ENCODE data around the gene GCK.

The GCK gene

GRCh38 chr7:44150466-44150832 lies 38.8 kb downstream of the GCK start:
- no peak overlapping the region for H3K14ac ChIP-seq (ENCODE audit: low read length)
- H2BK12ac ChIP-seq (ENCODE audit: low read length), result no peak overlapping the region
- no peak overlapping the region for H3K27ac ChIP-seq (replicated peaks; ENCODE audit: low read length)
- no peaks in the 10 kb centered on the region for H3K36me3 ChIP-seq (replicated peaks in 1 of 2; ENCODE audit: control insufficient read depth in 2 of 2, insufficient read depth in 2 of 2, low read length in 2 of 2)
- peaks cover under 1 to 2% of the 10 kb centered on the region in 2 donors for H3K9me3 ChIP-seq (replicated peaks in 1 of 2; ENCODE audit: control insufficient read depth in 2 of 2, insufficient read depth in 1 of 2, low read depth in 1 of 2, low read length in 2 of 2)
- no peak overlapping the region for H4K8ac ChIP-seq (ENCODE audit: low read depth, low read length)
- H3K4me2 ChIP-seq (ENCODE audit: insufficient read depth, low read length, poor library complexity, severe bottlenecking), result no peak overlapping the region
- H2BK15ac ChIP-seq (ENCODE audit: low read length), result no peak overlapping the region
- no peak overlapping the region for H3K9ac ChIP-seq (ENCODE audit: low read depth, low read length, poor library complexity)
- no peak overlapping the region for H2BK120ac ChIP-seq (ENCODE audit: low read depth, low read length)
- H2BK5ac ChIP-seq (ENCODE audit: low read length), result no peak overlapping the region
- H3K4me3 ChIP-seq (ENCODE audit: low read length in 2 of 2), result no peak overlapping the region
- WGBS, 2 donors (ENCODE audit: extremely low coverage in 2 of 2, insufficient read length in 2 of 2, insufficient replicate concordance in 1 of 2), result no CpG with 5 or more reads among the region's 5 CpGs
- no peak for DNase-seq (ENCODE audit: low spot score)
- no peak overlapping the region for H3K18ac ChIP-seq (ENCODE audit: low read length)
- H3K4ac ChIP-seq (ENCODE audit: low read length), result no peak overlapping the region
- H4K91ac ChIP-seq (ENCODE audit: low read depth, low read length, poor library complexity), result no peak overlapping the region
- H3K27me3 ChIP-seq (ENCODE audit: control insufficient read depth in 3 of 3, insufficient read depth in 3 of 3, low read depth in 1 of 3, low read length in 3 of 3), result peaks cover 1 to 86% (median 8%) of the 10 kb centered on the region in 3 experiments
- peaks cover 2 to 14% of the 10 kb centered on the region in 2 donors for H3K4me1 ChIP-seq (ENCODE audit: control insufficient read depth in 2 of 2, insufficient read depth in 1 of 2, low read depth in 1 of 2, low read length in 2 of 2)
- H2AFZ ChIP-seq (ENCODE audit: low read length), result no peak overlapping the region
- H3K79me1 ChIP-seq (ENCODE audit: low read depth, low read length), result no peaks in the 10 kb centered on the region
- no peak overlapping the region for H2AK5ac ChIP-seq (ENCODE audit: low read depth, low read length)
- no peak overlapping the region for H3K23ac ChIP-seq (ENCODE audit: low read depth, low read length, poor library complexity)

GRCh38 chr7:44149571-44150465 lies 39.4 kb downstream of the GCK start:
- H3K27ac ChIP-seq (replicated peaks; ENCODE audit: low read length), result no peak overlapping the region

GRCh38 chr7:44148961-44149536 lies 40.2 kb downstream of the GCK start:
- Histone ChIP-seq H3K27ac (replicated peaks; ENCODE audit: low read length) (no peak overlapping the region), H3K9ac (ENCODE audit: low read depth, low read length, poor library complexity) (no peak overlapping the region), H3K4me3 (ENCODE audit: low read length in 2 of 2) (no peak overlapping the region), H3K14ac (ENCODE audit: low read length) (no peak overlapping the region), H2AFZ (ENCODE audit: low read length) (no peak overlapping the region), H4K8ac (ENCODE audit: low read depth, low read length) (no peak overlapping the region), H3K18ac (ENCODE audit: low read length) (no peak overlapping the region), H2BK5ac (ENCODE audit: low read length) (no peak overlapping the region), H3K79me1 (ENCODE audit: low read depth, low read length) (no peaks in the 10 kb centered on the region), H3K9me3 (replicated peaks in 1 of 2; ENCODE audit: control insufficient read depth in 2 of 2, insufficient read depth in 1 of 2, low read depth in 1 of 2, low read length in 2 of 2) (peaks cover 6 to 7% of the 10 kb centered on the region in 2 donors), H3K4me1 (ENCODE audit: control insufficient read depth in 2 of 2, insufficient read depth in 1 of 2, low read depth in 1 of 2, low read length in 2 of 2) (peaks cover 5 to 16% of the 10 kb centered on the region in 2 donors), H3K27me3 (ENCODE audit: control insufficient read depth in 3 of 3, insufficient read depth in 3 of 3, low read depth in 1 of 3, low read length in 3 of 3) (peaks cover 7 to 86% (median 22%) of the 10 kb centered on the region in 3 experiments), H2BK12ac (ENCODE audit: low read length) (no peak overlapping the region), H3K4ac (ENCODE audit: low read length) (no peak overlapping the region), H3K23ac (ENCODE audit: low read depth, low read length, poor library complexity) (no peak overlapping the region), H3K4me2 (ENCODE audit: insufficient read depth, low read length, poor library complexity, severe bottlenecking) (no peak overlapping the region), H2BK15ac (ENCODE audit: low read length) (no peak overlapping the region), H2BK120ac (ENCODE audit: low read depth, low read length) (no peak overlapping the region), H3K36me3 (replicated peaks in 1 of 2; ENCODE audit: control insufficient read depth in 2 of 2, insufficient read depth in 2 of 2, low read length in 2 of 2) (no peaks in the 10 kb centered on the region), H4K91ac (ENCODE audit: low read depth, low read length, poor library complexity) (no peak overlapping the region), H2AK5ac (ENCODE audit: low read depth, low read length) (no peak overlapping the region)
- no CpG with 5 or more reads among the region's 9 CpGs for WGBS, 2 donors (ENCODE audit: extremely low coverage in 2 of 2, insufficient read length in 2 of 2, insufficient replicate concordance in 1 of 2)
- DNase-seq (ENCODE audit: low spot score), result no peak

More at GRCh38 chr7:44149571-44150465, 39.4 kb downstream of the GCK start:
- Histone ChIP-seq H3K23ac (ENCODE audit: low read depth, low read length, poor library complexity) (no peak overlapping the region), H3K9ac (ENCODE audit: low read depth, low read length, poor library complexity) (no peak overlapping the region), H3K36me3 (replicated peaks in 1 of 2; ENCODE audit: control insufficient read depth in 2 of 2, insufficient read depth in 2 of 2, low read length in 2 of 2) (no peaks in the 10 kb centered on the region), H4K91ac (ENCODE audit: low read depth, low read length, poor library complexity) (no peak overlapping the region), H4K8ac (ENCODE audit: low read depth, low read length) (no peak overlapping the region), H2AFZ (ENCODE audit: low read length) (no peak overlapping the region), H3K4me3 (ENCODE audit: low read length in 2 of 2) (no peak overlapping the region), H2BK120ac (ENCODE audit: low read depth, low read length) (no peak overlapping the region), H3K79me1 (ENCODE audit: low read depth, low read length) (no peaks in the 10 kb centered on the region), H3K4me2 (ENCODE audit: insufficient read depth, low read length, poor library complexity, severe bottlenecking) (no peak overlapping the region), H2BK15ac (ENCODE audit: low read length) (no peak overlapping the region), H2BK12ac (ENCODE audit: low read length) (no peak overlapping the region), H3K18ac (ENCODE audit: low read length) (peak overlapping the region; percentile 54), H3K9me3 (replicated peaks in 1 of 2; ENCODE audit: control insufficient read depth in 2 of 2, insufficient read depth in 1 of 2, low read depth in 1 of 2, low read length in 2 of 2) (peaks cover 6 to 7% of the 10 kb centered on the region in 2 donors), H3K4ac (ENCODE audit: low read length) (no peak overlapping the region), H3K4me1 (ENCODE audit: control insufficient read depth in 2 of 2, insufficient read depth in 1 of 2, low read depth in 1 of 2, low read length in 2 of 2) (peaks cover 5 to 16% of the 10 kb centered on the region in 2 donors), H2BK5ac (ENCODE audit: low read length) (no peak overlapping the region), H3K27me3 (ENCODE audit: control insufficient read depth in 3 of 3, insufficient read depth in 3 of 3, low read depth in 1 of 3, low read length in 3 of 3) (peaks cover 7 to 86% (median 14%) of the 10 kb centered on the region in 3 experiments), H3K14ac (ENCODE audit: low read length) (peak overlapping the region; percentile 47), H2AK5ac (ENCODE audit: low read depth, low read length) (no peak overlapping the region)
- no CpG with 5 or more reads among the region's 18 CpGs for WGBS, 2 donors (ENCODE audit: extremely low coverage in 2 of 2, insufficient read length in 2 of 2, insufficient replicate concordance in 1 of 2)
- DNase-seq (ENCODE audit: low spot score), result no peak

- Histone ChIP-seq H2BK5ac (ENCODE audit: low read length) (no peak overlapping the region), H3K4me3 (ENCODE audit: low read length in 2 of 2) (no peak overlapping the region), H3K18ac (ENCODE audit: low read length) (no peak overlapping the region), H3K23ac (ENCODE audit: low read depth, low read length, poor library complexity) (no peak overlapping the region), H2BK12ac (ENCODE audit: low read length) (no peak overlapping the region), H4K8ac (ENCODE audit: low read depth, low read length) (no peak overlapping the region), H3K79me1 (ENCODE audit: low read depth, low read length) (no peaks in the 10 kb centered on the region), H3K9me3 (replicated peaks in 1 of 2; ENCODE audit: control insufficient read depth in 2 of 2, insufficient read depth in 1 of 2, low read depth in 1 of 2, low read length in 2 of 2) (peaks cover 6 to 7% of the 10 kb centered on the region in 2 donors), H3K4me2 (ENCODE audit: insufficient read depth, low read length, poor library complexity, severe bottlenecking) (no peak overlapping the region), H3K36me3 (replicated peaks in 1 of 2; ENCODE audit: control insufficient read depth in 2 of 2, insufficient read depth in 2 of 2, low read length in 2 of 2) (no peaks in the 10 kb centered on the region), H2BK15ac (ENCODE audit: low read length) (no peak overlapping the region), H3K9ac (ENCODE audit: low read depth, low read length, poor library complexity) (no peak overlapping the region), H2AK5ac (ENCODE audit: low read depth, low read length) (no peak overlapping the region), H3K14ac (ENCODE audit: low read length) (no peak overlapping the region), H2AFZ (ENCODE audit: low read length) (no peak overlapping the region), H2BK120ac (ENCODE audit: low read depth, low read length) (no peak overlapping the region), H3K4ac (ENCODE audit: low read length) (no peak overlapping the region), H4K91ac (ENCODE audit: low read depth, low read length, poor library complexity) (no peak overlapping the region), H3K4me1 (ENCODE audit: control insufficient read depth in 2 of 2, insufficient read depth in 1 of 2, low read depth in 1 of 2, low read length in 2 of 2) (peaks cover 5 to 16% of the 10 kb centered on the region in 2 donors), H3K27ac (replicated peaks; ENCODE audit: low read length) (no peak overlapping the region), H3K27me3 (ENCODE audit: control insufficient read depth in 3 of 3, insufficient read depth in 3 of 3, low read depth in 1 of 3, low read length in 3 of 3) (peaks cover 7 to 87% (median 26%) of the 10 kb centered on the region in 3 experiments)
- no peak for DNase-seq (ENCODE audit: low spot score)
- WGBS, 2 donors (ENCODE audit: extremely low coverage in 2 of 2, insufficient read length in 2 of 2, insufficient replicate concordance in 1 of 2), result no CpG with 5 or more reads among the region's 2 CpGs
Measured at GRCh38 chr7:44148166-44148565, 41.1 kb downstream of the GCK start.

All from neuronal stem cell (in vitro differentiated cells).